Lower leg skin (tissue), 3 donors: ENCODE results near the gene ADM2.

Experiments used
- CTCF ChIP-seq, 3 donors: fragments of 450-650 bp; IDR thresholded peaks; one replicate each; pipeline ENCODE4 v1.5.1; 2016; ENCODE audit warnings: antibody characterized with exemption in 3 of 3, mild to moderate bottlenecking in 3 of 3, moderate library complexity in 2 of 3
- POLR2A ChIP-seq, 2 donors: fragments of 450-650 bp; IDR thresholded peaks; one replicate each; pipeline ENCODE4 v1.6.1; 2016 to 2017; ENCODE audit warnings: antibody characterized with exemption in 2 of 2, mild to moderate bottlenecking in 1 of 2, moderate library complexity in 1 of 2

GRCh38 chr22:50490531-50491308, 9.4 kb downstream of the ADM2 start:
- TF ChIP-seq CTCF (IDR thresholded peaks at IDR 0.05) (no peak), POLR2A (IDR thresholded peaks at IDR 0.05) (no peak)
